PC-9 (cell line): ENCODE results near the gene NPBWR2. TPM values are rescaled to one million over a fixed set of nuclear protein-coding genes. Genes with fewer than 3 reads are reported as not detected.

Experiments used
- BruUV-seq: library from RNA; stranded (reverse); fragments of 400-500 nt; replicated peaks from 2 replicates; lab custom pipeline; 2021; lab: Mats Ljungman, UMichigan
- CTCF ChIA-PET: fragments of 300-600 bp; sonication (Branson Sonifier 250); formaldehyde crosslinking; loops from one replicate; lab custom pipeline; 2022; ENCODE audit warnings: antibody characterized with exemption; lab: Charles Lee
- POLR2A ChIA-PET: fragments of 300-600 bp; sonication (Branson Sonifier 250); formaldehyde crosslinking; loops from one replicate; lab custom pipeline; 2022; ENCODE audit warnings: antibody characterized with exemption; ENCODE audit not compliant: unreplicated experiment; lab: Charles Lee
- DNase-seq, 2 experiments: peaks; one replicate each; pipeline versions ENCODE4 v3.0.0 to v3.0.0-alpha.2; 2015 to 2022; ENCODE audit warnings: mixed read lengths in 1 of 2
- H2AFZ ChIP-seq: fragments of 200-600 bp; sonication (generic); 2 replicates; pipeline ENCODE4 v1.8.1; 2017; ENCODE audit warnings: antibody characterized with exemption
- H3F3A ChIP-seq: fragments of 200-600 bp; sonication (generic); 2 replicates; pipeline ENCODE4 v1.8.1; 2017; ENCODE audit warnings: antibody characterized with exemption, mild to moderate bottlenecking, low read depth; ENCODE audit not compliant: insufficient read depth
- H3K27ac ChIP-seq: fragments of 200-600 bp; sonication (generic); 2 replicates; pipeline ENCODE4 v1.6.1; 2016; ENCODE audit warnings: mixed run types
- H3K27me3 ChIP-seq: fragments of 200-600 bp; sonication (generic); 2 replicates; pipeline ENCODE4 v1.6.1; 2016; ENCODE audit warnings: low read depth, mixed run types; ENCODE audit not compliant: insufficient read depth
- H3K36me3 ChIP-seq: fragments of 200-600 bp; sonication (generic); 2 replicates; pipeline ENCODE4 v1.6.1; 2016; ENCODE audit warnings: low read depth, mixed run types
- H3K4me1 ChIP-seq: fragments of 200-600 bp; sonication (generic); replicated peaks from 2 replicates; pipeline ENCODE4 v1.6.1; 2016; ENCODE audit warnings: mixed run types; ENCODE audit not compliant: insufficient read depth
- H3K4me2 ChIP-seq: fragments of 200-600 bp; sonication (generic); 2 replicates; pipeline ENCODE4 v1.6.1; 2017; ENCODE audit warnings: mixed run types
- H3K4me3 ChIP-seq: fragments of 200-600 bp; sonication (generic); 2 replicates; pipeline ENCODE4 v1.6.1; 2016; ENCODE audit warnings: mixed run types
- H3K79me2 ChIP-seq: fragments of 200-600 bp; sonication (generic); 2 replicates; pipeline ENCODE4 v1.6.1; 2017; ENCODE audit warnings: low read depth, mixed run types
- H3K9me2 ChIP-seq: fragments of 200-600 bp; sonication (generic); 2 replicates; pipeline ENCODE4 v1.8.1; 2017; ENCODE audit warnings: mild to moderate bottlenecking; ENCODE audit not compliant: insufficient read depth
- H3K9me3 ChIP-seq: fragments of 200-600 bp; sonication (generic); 2 replicates; pipeline ENCODE4 v1.8.1; 2016; ENCODE audit warnings: low read depth; ENCODE audit not compliant: insufficient read depth
- H4K20me1 ChIP-seq: fragments of 200-600 bp; sonication (generic); 2 replicates; pipeline ENCODE4 v1.8.1; 2017; ENCODE audit not compliant: insufficient read depth
- EZH2 ChIP-seq: fragments of 200-600 bp; sonication (generic); IDR thresholded peaks from 2 replicates; pipeline ENCODE4 v1.8.0; 2017; ENCODE audit warnings: antibody characterized with exemption, low read depth
- intact Hi-C: fragments of 100-400 bp; cut with micrococcal nuclease; formaldehyde crosslinking; loops from one replicate; pipeline ENCODE4 v1.10.0; 2022; ENCODE audit not compliant: unreplicated experiment
- total RNA-seq: library from RNA; stranded (reverse); gene quantifications from 2 replicates; pipeline ENCODE4 v1.2.3, GENCODE V29; 2021
- TF ChIP-seq, protein P1 (sequence below): fragments of 200-600 bp; sonication (generic); conservative IDR thresholded peaks from 2 replicates; pipeline ENCODE4 v1.6.1; 2017; ENCODE audit warnings: mixed run types, antibody characterized with exemption, mild to moderate bottlenecking, moderate library complexity

Gene NPBWR2
- total RNA-seq, 1 experiment from 2014 or later = not detected

DNA sequence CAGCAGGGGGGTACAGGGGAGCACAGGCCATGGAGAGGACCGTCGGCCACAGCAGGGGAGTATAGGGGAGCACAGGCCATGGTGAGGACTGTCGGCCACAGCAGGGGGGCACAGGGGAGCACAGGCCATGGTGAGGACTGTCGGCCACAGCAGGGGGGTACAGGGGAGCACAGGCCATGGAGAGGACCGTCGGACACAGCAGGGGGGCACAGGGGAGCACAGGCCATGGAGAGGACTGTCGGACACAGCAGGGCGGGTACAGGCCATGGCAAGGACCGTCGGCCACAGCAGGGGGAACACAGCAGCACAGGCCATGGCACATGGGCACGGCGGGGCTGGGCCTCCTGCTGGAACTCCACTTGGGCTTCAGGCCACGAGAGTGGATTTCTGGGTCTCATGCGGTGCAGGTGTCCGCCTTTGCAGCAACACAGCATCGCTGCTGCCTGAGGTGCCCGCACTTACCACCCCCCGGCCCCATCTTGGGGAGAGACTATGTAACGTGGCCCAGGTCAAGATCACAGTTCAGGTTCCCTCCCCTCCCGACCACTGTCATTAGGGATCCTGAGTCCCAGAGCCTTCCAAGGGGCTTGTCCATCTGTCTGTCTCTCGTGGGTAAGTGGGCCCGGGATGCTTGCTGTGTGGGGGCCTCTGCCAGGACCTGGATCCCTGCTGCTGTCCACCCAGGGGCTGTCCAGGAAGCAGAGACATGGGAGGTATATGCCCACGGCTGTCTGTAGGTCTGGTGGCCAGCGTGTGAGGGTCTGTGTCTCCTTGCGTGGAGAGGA lies 2.5 kb downstream of the NPBWR2 start:
- H2AFZ ChIP-seq = no peak overlapping the region
- peak; percentile 1 to 32 for DNase-seq
- no peaks in the 10 kb centered on the region for H3K4me1 ChIP-seq
- no peaks in the 10 kb centered on the region for H3K9me2 ChIP-seq
- H4K20me1 ChIP-seq = no peaks in the 10 kb centered on the region; the same call in 1 of the 2 replicates
- H3F3A ChIP-seq = no peaks in the 10 kb centered on the region
- no peak overlapping the region for H3K4me2 ChIP-seq
- ChIA-PET CTCF (no interaction called here), POLR2A (no interaction called here)
- intact Hi-C loops = no loop called here
- BruUV-seq = no TSS peak
- TF ChIP-seq, protein P1, sequence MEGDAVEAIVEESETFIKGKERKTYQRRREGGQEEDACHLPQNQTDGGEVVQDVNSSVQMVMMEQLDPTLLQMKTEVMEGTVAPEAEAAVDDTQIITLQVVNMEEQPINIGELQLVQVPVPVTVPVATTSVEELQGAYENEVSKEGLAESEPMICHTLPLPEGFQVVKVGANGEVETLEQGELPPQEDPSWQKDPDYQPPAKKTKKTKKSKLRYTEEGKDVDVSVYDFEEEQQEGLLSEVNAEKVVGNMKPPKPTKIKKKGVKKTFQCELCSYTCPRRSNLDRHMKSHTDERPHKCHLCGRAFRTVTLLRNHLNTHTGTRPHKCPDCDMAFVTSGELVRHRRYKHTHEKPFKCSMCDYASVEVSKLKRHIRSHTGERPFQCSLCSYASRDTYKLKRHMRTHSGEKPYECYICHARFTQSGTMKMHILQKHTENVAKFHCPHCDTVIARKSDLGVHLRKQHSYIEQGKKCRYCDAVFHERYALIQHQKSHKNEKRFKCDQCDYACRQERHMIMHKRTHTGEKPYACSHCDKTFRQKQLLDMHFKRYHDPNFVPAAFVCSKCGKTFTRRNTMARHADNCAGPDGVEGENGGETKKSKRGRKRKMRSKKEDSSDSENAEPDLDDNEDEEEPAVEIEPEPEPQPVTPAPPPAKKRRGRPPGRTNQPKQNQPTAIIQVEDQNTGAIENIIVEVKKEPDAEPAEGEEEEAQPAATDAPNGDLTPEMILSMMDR = no peak
- TF ChIP-seq EZH2 = no peak
- H3K27me3 ChIP-seq = peaks cover 96% of the 10 kb centered on the region
- no peaks in the 10 kb centered on the region for H3K9me3 ChIP-seq
- no peak overlapping the region for H3K27ac ChIP-seq
- H3K36me3 ChIP-seq = no peaks in the 10 kb centered on the region
- H3K4me3 ChIP-seq = no peak overlapping the region
- no peaks in the 10 kb centered on the region for H3K79me2 ChIP-seq

DNA sequence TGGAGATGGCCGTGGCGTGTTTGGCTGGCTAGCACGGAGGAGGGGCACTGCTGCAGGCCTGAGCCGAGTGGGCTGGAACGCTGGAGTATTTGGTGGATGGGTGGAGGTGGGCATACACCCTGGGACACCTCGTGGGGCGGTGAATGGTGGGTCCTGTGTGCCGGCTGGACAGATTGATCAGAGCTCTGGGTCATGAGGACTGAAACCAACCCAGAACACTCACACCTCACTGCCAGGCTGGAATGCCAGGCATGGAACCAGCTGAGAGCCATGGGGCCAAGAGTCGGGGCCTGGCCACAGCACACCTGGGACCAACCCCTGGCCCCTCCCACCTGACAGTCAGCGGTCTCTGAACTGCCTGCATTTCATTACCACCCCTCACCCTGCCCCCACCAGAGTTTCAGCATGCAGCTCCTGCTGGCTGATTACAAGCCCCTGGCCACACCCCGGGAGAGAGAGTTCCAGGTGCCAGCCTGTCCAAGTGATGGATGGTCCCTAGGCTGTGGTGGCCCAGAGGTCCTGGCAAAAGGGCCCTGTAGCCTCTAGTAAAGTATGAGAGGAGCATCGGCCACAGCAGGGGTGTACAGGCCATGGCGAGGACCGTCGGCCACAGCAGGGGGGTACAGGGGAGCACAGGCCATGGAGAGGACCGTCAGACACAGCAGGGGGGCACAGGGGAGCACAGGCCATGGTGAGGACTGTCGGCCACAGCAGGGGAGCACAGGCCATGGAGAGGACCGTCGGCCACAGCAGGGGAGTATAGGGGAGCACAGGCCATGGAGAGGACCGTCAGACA lies 3.3 kb downstream of the NPBWR2 start:
- CTCF ChIA-PET = interaction anchor here (0.6 kb wide), 1 partner anchor 537 kb away, joined by 4 read pairs; no protein-coding TSS in a partner anchor
- no TSS peak for BruUV-seq
- Histone ChIP-seq H3K9me3 (no peaks in the 10 kb centered on the region), H3K4me3 (no peak overlapping the region), H3K27ac (no peak overlapping the region), H3K9me2 (no peaks in the 10 kb centered on the region), H3K79me2 (no peaks in the 10 kb centered on the region), H2AFZ (no peak overlapping the region), H4K20me1 (no peaks in the 10 kb centered on the region; the same call in 1 of the 2 replicates), H3K27me3 (peaks cover 96% of the 10 kb centered on the region), H3K36me3 (no peaks in the 10 kb centered on the region), H3F3A (no peaks in the 10 kb centered on the region), H3K4me2 (no peak overlapping the region), H3K4me1 (no peaks in the 10 kb centered on the region)
- TF ChIP-seq, protein P1 = no peak
- TF ChIP-seq EZH2 = no peak
- peak in 1 of 2 experiments; percentile 33 for DNase-seq
- POLR2A ChIA-PET = no interaction called here
- intact Hi-C loops = no loop called here

DNA sequence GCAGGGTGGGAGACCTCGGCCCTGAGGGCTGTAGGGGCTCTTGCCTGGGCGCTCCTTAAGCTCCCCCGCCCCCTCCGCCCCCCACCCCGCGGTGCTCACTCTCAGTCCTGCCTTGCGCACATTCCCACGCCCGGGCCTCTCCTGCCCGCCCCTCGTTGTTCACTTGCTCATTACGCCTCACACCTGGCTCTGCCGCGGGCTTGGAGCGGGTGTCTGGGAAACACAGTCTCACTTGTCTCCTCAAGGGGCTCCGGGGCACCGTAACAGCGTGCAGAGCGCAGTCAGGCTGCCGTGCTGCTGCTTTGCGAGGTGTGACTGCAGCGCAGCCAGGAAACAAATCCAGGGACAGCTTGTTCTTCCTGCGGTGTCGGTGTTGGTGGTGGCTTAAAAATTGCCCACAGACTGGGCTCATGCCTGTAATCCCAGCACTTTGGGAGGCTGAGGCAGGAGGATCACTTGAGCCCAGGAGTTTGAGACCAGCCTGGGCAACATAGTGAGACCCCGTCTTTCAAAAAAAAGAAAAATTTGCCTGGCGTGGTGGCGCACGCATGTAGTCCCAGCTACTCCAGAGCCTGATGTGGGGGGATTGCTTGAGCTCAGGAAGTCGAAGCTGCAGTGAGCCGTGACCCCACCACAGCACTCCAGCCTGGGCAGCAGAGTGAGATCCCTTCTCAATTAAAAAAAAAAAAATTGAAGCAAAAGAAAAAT lies 4.6 kb downstream of the NPBWR2 start:
- H3K27me3 ChIP-seq = peaks cover 95% of the 10 kb centered on the region
- H4K20me1 ChIP-seq = no peaks in the 10 kb centered on the region; the same call in 1 of the 2 replicates
- intact Hi-C loops = no loop called here
- H3K79me2 ChIP-seq = no peaks in the 10 kb centered on the region
- H3K4me1 ChIP-seq = no peaks in the 10 kb centered on the region
- no peak overlapping the region for H3K4me3 ChIP-seq
- TF ChIP-seq EZH2 = no peak
- TF ChIP-seq, protein P1 = no peak
- no peak overlapping the region for H3K27ac ChIP-seq
- no peaks in the 10 kb centered on the region for H3K9me2 ChIP-seq
- CTCF ChIA-PET = interaction anchor here (0.5 to 0.7 kb wide), 5 partner anchors 15 to 628 kb away, joined by 3 to 16 read pairs (median 6); no protein-coding TSS in a partner anchor
- H2AFZ ChIP-seq = no peak overlapping the region
- H3K36me3 ChIP-seq = no peaks in the 10 kb centered on the region
- H3K9me3 ChIP-seq = no peaks in the 10 kb centered on the region
- no TSS peak for BruUV-seq
- POLR2A ChIA-PET = no interaction called here
- H3K4me2 ChIP-seq = no peak overlapping the region
- H3F3A ChIP-seq = no peaks in the 10 kb centered on the region
- peak in 1 of 2 experiments; percentile 33 for DNase-seq
